Liver (tissue), 9 donors: ENCODE data around the gene TXNRD2. TPM values are rescaled to one million over a fixed set of nuclear protein-coding genes. Genes with fewer than 3 reads are reported as not detected.

ENCODE experiments used
- DNase-seq: peaks from one replicate; pipeline ENCODE4 v3.0.0-alpha.2; 2017; ENCODE audit warnings: low spot score
- H3K27ac ChIP-seq, 2 donors: one replicate each; pipeline ENCODE4 v1.7.0; 2013; ENCODE audit warnings: inconsistent platforms in 2 of 2, low read length in 2 of 2, control low read depth in 1 of 2, low read depth in 1 of 2, mild to moderate bottlenecking in 1 of 2
- H3K27me3 ChIP-seq, 4 donors: one replicate each; pipeline versions ENCODE4 v1.6.1 to v1.7.0; 2013; ENCODE audit warnings: low read length in 3 of 4, inconsistent platforms in 1 of 4, mild to moderate bottlenecking in 1 of 4, moderate library complexity in 1 of 4; ENCODE audit not compliant: control insufficient read depth in 4 of 4, insufficient read depth in 4 of 4
- H3K36me3 ChIP-seq, 4 donors: one replicate each; pipeline versions ENCODE4 v1.6.1 to v1.7.0; 2013; ENCODE audit warnings: low read length in 3 of 4, mild to moderate bottlenecking in 3 of 4, low read depth in 1 of 4, moderate library complexity in 1 of 4; ENCODE audit not compliant: control insufficient read depth in 4 of 4, insufficient read depth in 3 of 4
- H3K4me1 ChIP-seq, 4 donors: one replicate each; pipeline versions ENCODE4 v1.6.1 to v1.7.0; 2013; ENCODE audit warnings: low read length in 3 of 4, mild to moderate bottlenecking in 3 of 4, moderate library complexity in 1 of 4; ENCODE audit not compliant: control insufficient read depth in 4 of 4, insufficient read depth in 4 of 4
- H3K4me3 ChIP-seq, 3 donors: one replicate each; pipeline versions ENCODE4 v1.6.1 to v1.7.0; 2013; ENCODE audit warnings: low read length in 3 of 3, control low read depth in 1 of 3, low read depth in 1 of 3, mild to moderate bottlenecking in 1 of 3
- H3K9ac ChIP-seq, 2 donors: one replicate each; pipeline ENCODE4 v1.7.0; 2013; ENCODE audit warnings: low read length in 2 of 2, mild to moderate bottlenecking in 2 of 2, moderate library complexity in 2 of 2, control low read depth in 1 of 2, low read depth in 1 of 2
- H3K9me3 ChIP-seq, 4 donors: one replicate each; pipeline versions ENCODE4 v1.6.1 to v1.7.0; 2013; ENCODE audit warnings: low read length in 3 of 4; ENCODE audit not compliant: control insufficient read depth in 4 of 4
- EGR1 ChIP-seq, 2 donors: IDR thresholded peaks; 2 replicates each; pipeline ENCODE4 v1.6.1; 2016 to 2018; ENCODE audit warnings: antibody characterized with exemption in 2 of 2, low read depth in 2 of 2
- FOXA1 ChIP-seq: IDR thresholded peaks from 2 replicates; pipeline ENCODE4 v1.6.1; 2016; ENCODE audit warnings: antibody characterized with exemption
- FOXA2 ChIP-seq: IDR thresholded peaks from 2 replicates; pipeline ENCODE4 v1.6.1; 2016; ENCODE audit warnings: antibody characterized with exemption
- GABPA ChIP-seq, 2 donors: IDR thresholded peaks in 1 of 2; conservative IDR thresholded peaks in 1 of 2; 2 replicates each; pipeline ENCODE4 v1.6.1; 2016; ENCODE audit warnings: antibody characterized with exemption in 2 of 2, mild to moderate bottlenecking in 1 of 2, moderate library complexity in 1 of 2
- HNF4A ChIP-seq, 2 donors: conservative IDR thresholded peaks; 2 replicates each; pipeline ENCODE4 v1.6.1; 2016; ENCODE audit warnings: antibody characterized with exemption in 2 of 2, mild to moderate bottlenecking in 2 of 2
- HNF4G ChIP-seq: IDR thresholded peaks from 2 replicates; pipeline ENCODE4 v1.6.1; 2016; ENCODE audit warnings: antibody characterized with exemption
- JUND ChIP-seq, 2 donors: IDR thresholded peaks; 2 replicates each; pipeline ENCODE4 v1.6.1; 2016; ENCODE audit warnings: antibody characterized with exemption in 2 of 2
- NR2F2 ChIP-seq: IDR thresholded peaks from 2 replicates; pipeline ENCODE4 v1.6.1; 2016; ENCODE audit warnings: antibody characterized with exemption
- RAD21 ChIP-seq, 2 donors: IDR thresholded peaks; 2 replicates each; pipeline ENCODE4 v1.6.1; 2016; ENCODE audit warnings: antibody characterized with exemption in 2 of 2, mild to moderate bottlenecking in 2 of 2
- RXRA ChIP-seq, 2 donors: IDR thresholded peaks; 2 replicates each; pipeline ENCODE4 v1.6.1; 2017 to 2018; ENCODE audit warnings: antibody characterized with exemption in 2 of 2, mild to moderate bottlenecking in 1 of 2
- SP1 ChIP-seq: IDR thresholded peaks from 2 replicates; pipeline ENCODE4 v1.6.1; 2018; ENCODE audit warnings: antibody characterized with exemption, mild to moderate bottlenecking
- YY1 ChIP-seq: IDR thresholded peaks from 2 replicates; pipeline ENCODE4 v1.6.1; 2016; ENCODE audit warnings: antibody characterized with exemption, mild to moderate bottlenecking
- WGBS: extraction: QIAGEN DNeasy Blood & Tissue Kit; methylation state at CpG from one replicate; pipeline ENCODE4 v1.1.7; 2013; 5-methylcytosine and 5-hydroxymethylcytosine counted together
- polyA plus RNA-seq, 2 donors: library from polyadenylated mRNA; stranded (reverse) in 1 of 2; unstranded in 1 of 2; fragments of 200-250 nt in 1 of 2; fragments of >200 nt in 1 of 2; fragmentation: Nextera tagmentation in 1 of 2; extraction: Ambion mirVana in 1 of 2; gene quantifications; one replicate each; pipeline versions ENCODE4 v1.2.1 to v1.2.3, GENCODE V29; 2013 to 2015
- total RNA-seq, 2 donors: library from RNA; depleted of rRNA; stranded (reverse); fragments of >200 nt; gene quantifications; one replicate each; pipeline ENCODE4 v1.2.3, GENCODE V29; 2014
- TF ChIP-seq, protein P1 (sequence below): IDR thresholded peaks from 2 replicates; pipeline ENCODE4 v1.6.1; 2016; ENCODE audit warnings: antibody characterized with exemption
- TF ChIP-seq, protein P2 (sequence below): fragments of 150-350 bp; IDR thresholded peaks from 2 replicates; pipeline ENCODE4 v1.5.1; 2017; ENCODE audit warnings: improper control_type of control experiment, low read depth, low read length; ENCODE audit not compliant: missing input control
- TF ChIP-seq, protein P3 (sequence below): IDR thresholded peaks from 2 replicates; pipeline ENCODE4 v1.6.1; 2016; ENCODE audit warnings: antibody characterized with exemption
- TF ChIP-seq, protein P4 (sequence below): IDR thresholded peaks from 2 replicates; pipeline ENCODE4 v1.6.1; 2016; ENCODE audit warnings: antibody characterized with exemption
- donor health status: healthy.
- donor health status: healthy.
- donor health status: healthy.
- donor health status: healthy.
- donor health status: healthy.

The TXNRD2 gene
- total and polyA plus RNA-seq, 4 donors = 22.2 to 41.3 (median 33.6) TPM

DNA sequence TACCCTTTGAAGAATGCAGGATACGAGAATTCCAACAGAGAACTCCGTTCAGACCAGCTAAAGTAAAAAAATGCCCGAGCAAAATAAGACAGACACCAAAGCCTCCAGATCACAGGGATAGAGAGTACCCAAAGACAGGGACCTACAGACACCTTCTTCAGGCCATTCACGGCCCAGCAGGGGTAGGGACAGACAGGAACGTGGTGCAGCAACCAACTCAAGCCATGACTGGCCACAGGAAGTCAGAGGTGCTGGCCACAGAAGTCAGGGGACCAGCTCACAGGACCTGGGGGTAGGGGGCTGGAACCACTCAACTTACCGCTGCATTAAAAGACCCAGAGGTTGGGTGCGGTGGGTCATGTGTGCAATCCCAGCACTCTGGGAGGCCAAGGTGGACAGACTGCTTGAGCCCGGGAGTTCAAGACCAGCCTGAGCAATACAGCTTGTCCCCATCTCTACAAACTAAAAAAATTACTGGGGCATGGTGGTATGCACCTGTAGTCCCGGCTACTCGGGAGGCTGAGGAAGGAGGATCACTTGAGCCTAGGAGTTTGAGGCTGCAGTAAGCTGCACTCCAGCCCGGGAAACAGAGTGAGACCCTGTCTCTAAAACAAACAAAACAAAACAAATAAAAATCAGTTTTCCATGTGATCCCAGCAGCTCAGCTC is 39.9 kb downstream of the TXNRD2 start:
- H3K36me3 ChIP-seq = peaks cover 3 to 25% (median 7%) of the 10 kb centered on the region in 4 donors
- no peak overlapping the region for H3K27ac ChIP-seq
- H3K4me1 ChIP-seq = peaks cover 0 to 4% (median 1%) of the 10 kb centered on the region in 4 donors
- H3K27me3 ChIP-seq = no peaks in the 10 kb centered on the region
- TF ChIP-seq EGR1 (IDR thresholded peaks at IDR 0.05; ENCODE audit: low read depth in 2 of 2) (no peak), FOXA1 (no peak), FOXA2 (no peak), RAD21 (IDR thresholded peaks at IDR 0.05) (no peak), GABPA (IDR thresholded peaks at IDR 0.05 in 1 of 2, conservative IDR thresholded peaks at IDR 0.05 in 1 of 2) (no peak), HNF4G (no peak), SP1 (no peak), YY1 (no peak), JUND (IDR thresholded peaks at IDR 0.05) (no peak), RXRA (IDR thresholded peaks at IDR 0.05) (no peak), NR2F2 (no peak)
- TF ChIP-seq, protein P1, sequence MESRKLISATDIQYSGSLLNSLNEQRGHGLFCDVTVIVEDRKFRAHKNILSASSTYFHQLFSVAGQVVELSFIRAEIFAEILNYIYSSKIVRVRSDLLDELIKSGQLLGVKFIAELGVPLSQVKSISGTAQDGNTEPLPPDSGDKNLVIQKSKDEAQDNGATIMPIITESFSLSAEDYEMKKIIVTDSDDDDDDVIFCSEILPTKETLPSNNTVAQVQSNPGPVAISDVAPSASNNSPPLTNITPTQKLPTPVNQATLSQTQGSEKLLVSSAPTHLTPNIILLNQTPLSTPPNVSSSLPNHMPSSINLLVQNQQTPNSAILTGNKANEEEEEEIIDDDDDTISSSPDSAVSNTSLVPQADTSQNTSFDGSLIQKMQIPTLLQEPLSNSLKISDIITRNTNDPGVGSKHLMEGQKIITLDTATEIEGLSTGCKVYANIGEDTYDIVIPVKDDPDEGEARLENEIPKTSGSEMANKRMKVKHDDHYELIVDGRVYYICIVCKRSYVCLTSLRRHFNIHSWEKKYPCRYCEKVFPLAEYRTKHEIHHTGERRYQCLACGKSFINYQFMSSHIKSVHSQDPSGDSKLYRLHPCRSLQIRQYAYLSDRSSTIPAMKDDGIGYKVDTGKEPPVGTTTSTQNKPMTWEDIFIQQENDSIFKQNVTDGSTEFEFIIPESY = no peak
- TF ChIP-seq, protein P2, sequence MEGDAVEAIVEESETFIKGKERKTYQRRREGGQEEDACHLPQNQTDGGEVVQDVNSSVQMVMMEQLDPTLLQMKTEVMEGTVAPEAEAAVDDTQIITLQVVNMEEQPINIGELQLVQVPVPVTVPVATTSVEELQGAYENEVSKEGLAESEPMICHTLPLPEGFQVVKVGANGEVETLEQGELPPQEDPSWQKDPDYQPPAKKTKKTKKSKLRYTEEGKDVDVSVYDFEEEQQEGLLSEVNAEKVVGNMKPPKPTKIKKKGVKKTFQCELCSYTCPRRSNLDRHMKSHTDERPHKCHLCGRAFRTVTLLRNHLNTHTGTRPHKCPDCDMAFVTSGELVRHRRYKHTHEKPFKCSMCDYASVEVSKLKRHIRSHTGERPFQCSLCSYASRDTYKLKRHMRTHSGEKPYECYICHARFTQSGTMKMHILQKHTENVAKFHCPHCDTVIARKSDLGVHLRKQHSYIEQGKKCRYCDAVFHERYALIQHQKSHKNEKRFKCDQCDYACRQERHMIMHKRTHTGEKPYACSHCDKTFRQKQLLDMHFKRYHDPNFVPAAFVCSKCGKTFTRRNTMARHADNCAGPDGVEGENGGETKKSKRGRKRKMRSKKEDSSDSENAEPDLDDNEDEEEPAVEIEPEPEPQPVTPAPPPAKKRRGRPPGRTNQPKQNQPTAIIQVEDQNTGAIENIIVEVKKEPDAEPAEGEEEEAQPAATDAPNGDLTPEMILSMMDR = no peak
- TF ChIP-seq, protein P3, sequence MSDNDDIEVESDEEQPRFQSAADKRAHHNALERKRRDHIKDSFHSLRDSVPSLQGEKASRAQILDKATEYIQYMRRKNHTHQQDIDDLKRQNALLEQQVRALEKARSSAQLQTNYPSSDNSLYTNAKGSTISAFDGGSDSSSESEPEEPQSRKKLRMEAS = no peak
- TF ChIP-seq, protein P4, sequence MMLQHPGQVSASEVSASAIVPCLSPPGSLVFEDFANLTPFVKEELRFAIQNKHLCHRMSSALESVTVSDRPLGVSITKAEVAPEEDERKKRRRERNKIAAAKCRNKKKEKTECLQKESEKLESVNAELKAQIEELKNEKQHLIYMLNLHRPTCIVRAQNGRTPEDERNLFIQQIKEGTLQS = no peak
- H3K9ac ChIP-seq = no peak overlapping the region
- no peak for DNase-seq
- WGBS = 92% methylated on average over 11 of the region's 11 CpGs
- H3K4me3 ChIP-seq = no peak overlapping the region
- no peaks in the 10 kb centered on the region for H3K9me3 ChIP-seq

DNA sequence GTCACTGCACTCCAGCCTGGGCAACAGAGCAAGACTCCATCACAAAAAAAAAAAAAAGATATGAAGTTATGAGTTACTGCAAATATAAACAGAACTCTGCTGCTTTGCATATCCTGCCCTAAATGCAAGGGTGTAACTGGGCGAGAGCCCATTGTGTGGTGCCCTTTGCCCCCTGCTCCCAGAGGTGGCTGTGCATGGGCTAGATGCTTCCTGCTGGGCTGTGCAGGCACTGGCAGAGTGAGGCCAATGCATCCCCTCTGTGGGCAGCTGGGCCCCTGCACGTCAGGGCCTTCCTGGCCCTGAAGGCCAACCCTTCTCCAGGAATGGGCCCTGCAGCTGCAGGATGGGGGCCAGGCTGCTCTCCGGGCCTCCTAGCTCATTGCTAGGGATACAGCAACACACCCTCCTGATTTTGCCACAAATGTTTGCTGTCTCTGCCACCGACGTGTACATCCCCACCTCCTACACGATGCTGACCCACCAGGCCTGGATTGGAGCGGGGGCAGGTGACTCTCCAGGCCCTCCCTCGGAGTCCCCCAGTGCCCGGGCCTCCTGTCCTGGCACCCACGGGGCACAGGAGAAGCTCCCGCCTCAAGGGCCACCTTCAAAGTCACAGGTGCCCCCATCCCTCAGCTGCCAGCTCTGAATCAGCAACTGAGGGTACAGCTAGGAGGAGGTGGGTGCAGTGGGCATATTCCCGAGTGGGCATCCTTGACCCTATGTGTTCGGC is 40.7 kb downstream of the TXNRD2 start:
- no peak overlapping the region for H3K9ac ChIP-seq
- TF ChIP-seq HNF4A (conservative IDR thresholded peaks at IDR 0.05) (peak; percentile 52 to 74), YY1 (no peak), RAD21 (IDR thresholded peaks at IDR 0.05) (peak in 1 of 2 donors; percentile 59), HNF4G (no peak)
- DNase-seq = no peak
- 76% methylated on average over 13 of the region's 13 CpGs for WGBS
- no peaks in the 10 kb centered on the region for H3K27me3 ChIP-seq
- no peaks in the 10 kb centered on the region for H3K9me3 ChIP-seq
- peaks cover 0 to 4% (median 1%) of the 10 kb centered on the region in 4 donors for H3K4me1 ChIP-seq
- no peak overlapping the region for H3K27ac ChIP-seq
- H3K36me3 ChIP-seq = peaks cover 3 to 24% (median 7%) of the 10 kb centered on the region in 4 donors
- H3K4me3 ChIP-seq = no peak overlapping the region
